IMR-90 (cell line): Measurements from ENCODE around the gene KL. TPM values are rescaled to one million over a fixed set of nuclear protein-coding genes. Genes with fewer than 3 reads are reported as not detected.

Source experiments
- ATAC-seq: fragments of 200-7000 bp; cut with Tn5 transposase; 2 replicates; pipeline ENCODE4 v1.9.1; 2020; ENCODE audit warnings: low read depth, mild to moderate bottlenecking, moderate library complexity
- BruUV-seq: library from RNA; stranded (reverse); fragments of 400-500 nt; replicated peaks from 2 replicates; lab custom pipeline; 2021; lab: Mats Ljungman, UMichigan
- CTCF ChIA-PET: fragments of 300-600 bp; formaldehyde crosslinking; extraction: SDS; loops from one replicate; lab custom pipeline; 2021; ENCODE audit warnings: antibody characterized with exemption; lab: Yijun Ruan, JAX
- POLR2A ChIA-PET: fragments of 300-600 bp; sonication (Branson Sonifier 250); formaldehyde crosslinking; loops from one replicate; lab custom pipeline; 2022; ENCODE audit warnings: antibody characterized with exemption; ENCODE audit not compliant: unreplicated experiment; lab: Charles Lee
- DNase-seq: peaks from one replicate; pipeline ENCODE4 v3.0.0; 2013
- H2AFZ ChIP-seq: replicated peaks from 2 replicates; pipeline ENCODE3; 2013; ENCODE audit warnings: low read length, mild to moderate bottlenecking; ENCODE audit not compliant: poor library complexity
- H2AK5ac ChIP-seq: 2 replicates; pipeline ENCODE4 v1.6.1; 2013; ENCODE audit warnings: low read depth, low read length, inconsistent platforms
- H2AK9ac ChIP-seq: replicated peaks from 2 replicates; pipeline ENCODE3; 2013; ENCODE audit warnings: mild to moderate bottlenecking, low read depth, low read length, moderate library complexity; ENCODE audit not compliant: poor library complexity
- H2BK120ac ChIP-seq: 2 replicates; pipeline ENCODE4 v1.6.1; 2013; ENCODE audit warnings: low read depth, low read length, inconsistent platforms
- H2BK15ac ChIP-seq: 3 replicates; pipeline ENCODE4 v1.6.1; 2013; ENCODE audit warnings: low read depth, low read length, inconsistent platforms
- H2BK20ac ChIP-seq: 2 replicates; pipeline ENCODE4 v1.6.1; 2013; ENCODE audit warnings: low read depth, mild to moderate bottlenecking, inconsistent platforms, low read length, moderate library complexity
- H2BK5ac ChIP-seq: 2 replicates; pipeline ENCODE4 v1.6.1; 2013; ENCODE audit warnings: mild to moderate bottlenecking, low read depth, low read length, inconsistent platforms; ENCODE audit not compliant: poor library complexity, severe bottlenecking
- H3K14ac ChIP-seq: replicated peaks from 2 replicates; pipeline ENCODE4 v1.6.1; 2013; ENCODE audit warnings: low read depth, low read length, inconsistent platforms
- H3K18ac ChIP-seq: 2 replicates; pipeline ENCODE4 v1.6.1; 2013; ENCODE audit warnings: low read depth, low read length, control low read depth
- H3K23ac ChIP-seq: 2 replicates; pipeline ENCODE4 v1.6.1; 2013; ENCODE audit warnings: low read depth, low read length, inconsistent platforms
- H3K27ac ChIP-seq: 2 replicates; pipeline ENCODE4 v1.5.1; 2013; ENCODE audit warnings: mild to moderate bottlenecking, control low read depth, low read length; ENCODE audit not compliant: insufficient read depth
- H3K27me3 ChIP-seq: 2 replicates; pipeline ENCODE4 v1.6.1; 2013; ENCODE audit warnings: low read length; ENCODE audit not compliant: control insufficient read depth, insufficient read depth
- H3K36me3 ChIP-seq: 2 replicates; pipeline ENCODE4 v1.6.1; 2013; ENCODE audit warnings: low read length, mixed read lengths; ENCODE audit not compliant: control insufficient read depth, insufficient read depth
- H3K4ac ChIP-seq: 2 replicates; pipeline ENCODE4 v1.6.1; 2013; ENCODE audit warnings: low read depth, low read length, inconsistent platforms
- H3K4me1 ChIP-seq: 2 replicates; pipeline ENCODE4 v1.6.1; 2013; ENCODE audit warnings: low read length, mixed read lengths; ENCODE audit not compliant: control insufficient read depth, insufficient read depth
- H3K4me2 ChIP-seq: 2 replicates; pipeline ENCODE4 v1.6.1; 2013; ENCODE audit warnings: low read depth, mild to moderate bottlenecking, control low read depth, low read length, moderate library complexity
- H3K4me3 ChIP-seq: 2 replicates; pipeline ENCODE4 v1.5.1; 2013; ENCODE audit warnings: low read depth, mild to moderate bottlenecking, control low read depth, low read length, moderate library complexity; ENCODE audit not compliant: insufficient read depth
- H3K56ac ChIP-seq: 2 replicates; pipeline ENCODE4 v1.6.1; 2013; ENCODE audit warnings: low read length, inconsistent platforms; ENCODE audit not compliant: insufficient read depth; ENCODE audit errors: extremely low read depth
- H3K79me1 ChIP-seq, 2 experiments: 2 replicates each; pipeline ENCODE4 v1.6.1; 2013; ENCODE audit warnings: low read length in 2 of 2, inconsistent platforms in 1 of 2, low read depth in 1 of 2
- H3K9ac ChIP-seq: 2 replicates; pipeline ENCODE4 v1.6.1; 2013; ENCODE audit warnings: low read depth, low read length, control low read depth
- H3K9me1 ChIP-seq: 2 replicates; pipeline ENCODE4 v1.6.1; 2013; ENCODE audit warnings: low read length, inconsistent platforms; ENCODE audit not compliant: insufficient read depth
- H3K9me3 ChIP-seq: 2 replicates; pipeline ENCODE4 v1.6.1; 2013; ENCODE audit warnings: low read length; ENCODE audit not compliant: control insufficient read depth, insufficient read depth
- H4K20me1 ChIP-seq: 2 replicates; pipeline ENCODE4 v1.6.1; 2013; ENCODE audit warnings: low read length, inconsistent platforms; ENCODE audit not compliant: insufficient read depth
- H4K5ac ChIP-seq: 2 replicates; pipeline ENCODE4 v1.6.1; 2013; ENCODE audit warnings: mild to moderate bottlenecking, low read depth, low read length, control low read depth
- H4K8ac ChIP-seq, 2 experiments: 2 replicates each; pipeline ENCODE4 v1.6.1; 2013; ENCODE audit warnings: low read depth in 2 of 2, low read length in 2 of 2, control low read depth in 1 of 2, inconsistent platforms in 1 of 2
- H4K91ac ChIP-seq: 2 replicates; pipeline ENCODE4 v1.6.1; 2013; ENCODE audit warnings: low read depth, low read length, inconsistent platforms; ENCODE audit not compliant: insufficient read depth
- BHLHE40 ChIP-seq: fragments of 150-350 bp; IDR thresholded peaks from 2 replicates; pipeline ENCODE4 v1.6.1; 2016; ENCODE audit warnings: mild to moderate bottlenecking, low read depth, low read length
- CEBPB ChIP-seq: IDR thresholded peaks from 2 replicates; pipeline ENCODE4 v1.6.1; 2012; ENCODE audit warnings: low read depth, low read length, improper control_type of control experiment
- CHD1 ChIP-seq: IDR thresholded peaks from 2 replicates; pipeline ENCODE4 v1.6.1; 2012; ENCODE audit warnings: low read depth, low read length, improper control_type of control experiment
- FOS ChIP-seq: fragments of 150-350 bp; IDR thresholded peaks from 2 replicates; pipeline ENCODE4 v1.6.1; 2016; ENCODE audit warnings: low read depth, low read length
- MAFK ChIP-seq: IDR thresholded peaks from 2 replicates; pipeline ENCODE4 v1.6.1; 2012; ENCODE audit warnings: low read depth, low read length, improper control_type of control experiment
- MAZ ChIP-seq: IDR thresholded peaks from 2 replicates; pipeline ENCODE4 v1.6.1; 2012; ENCODE audit warnings: low read depth, mild to moderate bottlenecking, low read length, improper control_type of control experiment, moderate library complexity, borderline replicate concordance
- MXI1 ChIP-seq: IDR thresholded peaks from 2 replicates; pipeline ENCODE4 v1.6.1; 2012; ENCODE audit warnings: low read depth, mild to moderate bottlenecking, low read length, moderate library complexity, borderline replicate concordance
- NFE2L2 ChIP-seq: fragments of 150-350 bp; IDR thresholded peaks from 2 replicates; pipeline ENCODE4 v1.6.1; 2016; ENCODE audit warnings: low read depth, mild to moderate bottlenecking, low read length
- RAD21 ChIP-seq: IDR thresholded peaks from 2 replicates; pipeline ENCODE4 v1.6.1; 2012; ENCODE audit warnings: low read length, improper control_type of control experiment
- RCOR1 ChIP-seq: IDR thresholded peaks from 2 replicates; pipeline ENCODE4 v1.6.1; 2012; ENCODE audit warnings: mild to moderate bottlenecking, low read length, improper control_type of control experiment; ENCODE audit not compliant: insufficient replicate concordance
- RFX5 ChIP-seq: IDR thresholded peaks from 2 replicates; pipeline ENCODE4 v1.8.0; 2012; ENCODE audit warnings: low read depth, mild to moderate bottlenecking, low read length, moderate library complexity
- WGBS, 2 experiments: methylation state at CpG; one replicate each; pipeline versions ENCODE4 v1.1.5 to v1.1.7; 2013; ENCODE audit warnings: missing lambda C conversion rate in 2 of 2; ENCODE audit not compliant: insufficient read length in 1 of 2; ENCODE audit errors: extremely low coverage in 2 of 2; 5-methylcytosine and 5-hydroxymethylcytosine counted together
- dilution Hi-C: fragments of 300-500 bp; cut with HindIII; formaldehyde crosslinking; loops from one replicate; pipeline ENCODE4 v1.14.3; 2018; ENCODE audit warnings: low sequenced_read_pairs; ENCODE audit not compliant: unreplicated experiment
- in situ Hi-C: fragments of 300-500 bp; cut with MboI; formaldehyde crosslinking; loops from 3 replicates; pipeline ENCODE4 v1.14.3; 2019; ENCODE audit warnings: low sequenced_read_pairs, inconsistent platforms, mixed read lengths
- intact Hi-C: fragments of 100-400 bp; cut with micrococcal nuclease; formaldehyde crosslinking; loops from 2 replicates; pipeline ENCODE4 v1.10.0; 2022
- polyA plus RNA-seq, 3 experiments: library from polyadenylated mRNA; depleted of rRNA; stranded (reverse); fragments of >200 nt; gene quantifications; 2 replicates each; pipeline ENCODE4 v1.2.3, GENCODE V29; 2012; ENCODE audit warnings: low replicate concordance in 1 of 3
- total RNA-seq: library from RNA; depleted of rRNA; stranded (reverse); fragments of >200 nt; gene quantifications from 2 replicates; pipeline ENCODE4 v1.2.3, GENCODE V29; 2012
- TF ChIP-seq, protein P1 (sequence below): conservative IDR thresholded peaks from 2 replicates; pipeline ENCODE4 v1.5.1; 2012; ENCODE audit warnings: mild to moderate bottlenecking, low read depth, low read length, improper control_type of control experiment

The KL gene
- total and polyA plus RNA-seq, 2 of the 4 experiments (the other 2 are of a cell fraction), result not detected

DNA sequence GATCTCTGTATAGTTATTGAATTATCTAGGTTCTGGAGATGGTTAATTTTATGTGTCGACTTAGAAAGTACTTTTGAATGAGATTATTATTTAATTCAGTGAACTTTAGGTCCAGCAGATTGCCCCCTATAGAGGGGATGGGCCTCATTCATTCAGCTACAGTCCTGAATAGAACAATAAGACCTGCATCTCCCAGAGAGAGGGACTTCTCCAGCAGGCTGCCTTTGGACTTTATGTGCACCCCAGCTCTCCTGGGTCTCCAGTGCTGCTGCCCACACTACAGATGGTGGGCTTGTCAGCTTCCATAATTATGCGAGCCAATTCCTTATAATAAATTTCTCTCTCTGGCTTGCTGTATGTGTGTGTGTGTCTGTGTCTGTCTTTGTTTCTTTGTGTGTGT lies 39.3 kb upstream of the KL start:
- Histone ChIP-seq H3K79me1 (no peaks in the 10 kb centered on the region), H4K20me1 (no peaks in the 10 kb centered on the region), H4K8ac (no peak overlapping the region), H3K18ac (no peak overlapping the region), H3K23ac (peak overlapping the region; percentile 55; the same call in 1 of the 2 replicates), H3K4me2 (no peak overlapping the region), H2BK120ac (no peak overlapping the region), H3K9ac (no peak overlapping the region), H3K4me3 (no peak overlapping the region), H2AK5ac (peak overlapping the region; percentile 69), H3K27ac (no peak overlapping the region), H3K4ac (no peak overlapping the region), H3K9me1 (no peaks in the 10 kb centered on the region; the same call in 1 of the 2 replicates), H3K14ac (no peak overlapping the region), H2AK9ac (no peak overlapping the region), H3K56ac (no peak overlapping the region), H3K27me3 (no peaks in the 10 kb centered on the region; the same call in 1 of the 2 replicates), H2BK15ac (no peak overlapping the region; the same call in 2 of the 3 replicates), H4K5ac (no peak overlapping the region), H3K9me3 (no peaks in the 10 kb centered on the region), H4K91ac (no peak overlapping the region), H2AFZ (no peak overlapping the region), H3K36me3 (no peaks in the 10 kb centered on the region), H2BK20ac (no peak overlapping the region), H2BK5ac (peak overlapping the region; percentile 73), H3K4me1 (no peaks in the 10 kb centered on the region)
- no peak for DNase-seq
- in situ Hi-C loops, result no loop called here
- POLR2A ChIA-PET, result no interaction called here
- TF ChIP-seq MAZ, result no peak
- TF ChIP-seq FOS, result no peak
- no peak for TF ChIP-seq MAFK
- no peak for TF ChIP-seq CHD1
- no peak for TF ChIP-seq NFE2L2
- TF ChIP-seq, protein P1, sequence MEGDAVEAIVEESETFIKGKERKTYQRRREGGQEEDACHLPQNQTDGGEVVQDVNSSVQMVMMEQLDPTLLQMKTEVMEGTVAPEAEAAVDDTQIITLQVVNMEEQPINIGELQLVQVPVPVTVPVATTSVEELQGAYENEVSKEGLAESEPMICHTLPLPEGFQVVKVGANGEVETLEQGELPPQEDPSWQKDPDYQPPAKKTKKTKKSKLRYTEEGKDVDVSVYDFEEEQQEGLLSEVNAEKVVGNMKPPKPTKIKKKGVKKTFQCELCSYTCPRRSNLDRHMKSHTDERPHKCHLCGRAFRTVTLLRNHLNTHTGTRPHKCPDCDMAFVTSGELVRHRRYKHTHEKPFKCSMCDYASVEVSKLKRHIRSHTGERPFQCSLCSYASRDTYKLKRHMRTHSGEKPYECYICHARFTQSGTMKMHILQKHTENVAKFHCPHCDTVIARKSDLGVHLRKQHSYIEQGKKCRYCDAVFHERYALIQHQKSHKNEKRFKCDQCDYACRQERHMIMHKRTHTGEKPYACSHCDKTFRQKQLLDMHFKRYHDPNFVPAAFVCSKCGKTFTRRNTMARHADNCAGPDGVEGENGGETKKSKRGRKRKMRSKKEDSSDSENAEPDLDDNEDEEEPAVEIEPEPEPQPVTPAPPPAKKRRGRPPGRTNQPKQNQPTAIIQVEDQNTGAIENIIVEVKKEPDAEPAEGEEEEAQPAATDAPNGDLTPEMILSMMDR, result no peak
- no peak for TF ChIP-seq BHLHE40
- TF ChIP-seq RAD21, result no peak
- no peak for TF ChIP-seq MXI1
- TF ChIP-seq CEBPB, result no peak
- no peak for TF ChIP-seq RCOR1
- TF ChIP-seq RFX5, result no peak
- no CpG with 5 or more reads among the region's 2 CpGs for WGBS, 2 experiments
- dilution Hi-C loops, result no loop called here
- intact Hi-C loops, result no loop called here
- no TSS peak for BruUV-seq
- ATAC-seq, result no peak
- CTCF ChIA-PET, result no interaction called here
